Measurements from ENCODE around the gene MYLK3.

Gene MYLK3

GRCh38 chr16:46729326-46729995 is 18.7 kb downstream of the MYLK3 start:
- Histone ChIP-seq H3K36me3 (ENCODE audit: insufficient read depth) (no peaks in the 10 kb centered on the region), H2AFZ (ENCODE audit: low read depth) (no peak overlapping the region), H3K27ac (no peak overlapping the region), H3K4me1 (ENCODE audit: low read depth, poor library complexity, severe bottlenecking) (no peaks in the 10 kb centered on the region), H3K4me3 (IDR thresholded peaks at IDR 0.05; ENCODE audit: insufficient read depth, low read depth, low read length) (no peak overlapping the region), H3K27me3 (ENCODE audit: insufficient read depth, low read depth) (no peaks in the 10 kb centered on the region), H3K79me2 (ENCODE audit: insufficient read depth, low read depth) (no peaks in the 10 kb centered on the region), H3K4me2 (no peak overlapping the region), H3K9ac (no peak overlapping the region), H4K20me1 (ENCODE audit: insufficient read depth) (no peaks in the 10 kb centered on the region)
- TF ChIP-seq CTCF (conservative IDR thresholded peaks at IDR 0.05; ENCODE audit: low read depth, low read length), result no peak

GRCh38 chr16:46728806-46729205 is 19.3 kb downstream of the MYLK3 start:
- H3K4me3 ChIP-seq (IDR thresholded peaks at IDR 0.05; ENCODE audit: insufficient read depth, low read depth, low read length), result no peak overlapping the region
- no peaks in the 10 kb centered on the region for H4K20me1 ChIP-seq (ENCODE audit: insufficient read depth)
- H3K27ac ChIP-seq, result no peak overlapping the region
- no peaks in the 10 kb centered on the region for H3K79me2 ChIP-seq (ENCODE audit: insufficient read depth, low read depth)
- no peaks in the 10 kb centered on the region for H3K4me1 ChIP-seq (ENCODE audit: low read depth, poor library complexity, severe bottlenecking)
- no peak overlapping the region for H3K9ac ChIP-seq
- H2AFZ ChIP-seq (ENCODE audit: low read depth), result no peak overlapping the region
- no peaks in the 10 kb centered on the region for H3K36me3 ChIP-seq (ENCODE audit: insufficient read depth)
- no peaks in the 10 kb centered on the region for H3K27me3 ChIP-seq (ENCODE audit: insufficient read depth, low read depth)
- no peak overlapping the region for H3K4me2 ChIP-seq
- no peak for TF ChIP-seq CTCF (conservative IDR thresholded peaks at IDR 0.05; ENCODE audit: low read depth, low read length)

GRCh38 chr16:46727630-46728029 is 20.5 kb downstream of the MYLK3 start:
- Histone ChIP-seq H3K79me2 (ENCODE audit: insufficient read depth, low read depth) (no peaks in the 10 kb centered on the region), H3K27me3 (ENCODE audit: insufficient read depth, low read depth) (no peaks in the 10 kb centered on the region), H3K4me1 (ENCODE audit: low read depth, poor library complexity, severe bottlenecking) (no peaks in the 10 kb centered on the region), H2AFZ (ENCODE audit: low read depth) (no peak overlapping the region), H3K9ac (no peak overlapping the region), H3K4me3 (IDR thresholded peaks at IDR 0.05; ENCODE audit: insufficient read depth, low read depth, low read length) (no peak overlapping the region), H3K36me3 (ENCODE audit: insufficient read depth) (no peaks in the 10 kb centered on the region), H3K4me2 (no peak overlapping the region), H4K20me1 (ENCODE audit: insufficient read depth) (no peaks in the 10 kb centered on the region), H3K27ac (no peak overlapping the region)
- no peak for TF ChIP-seq CTCF (conservative IDR thresholded peaks at IDR 0.05; ENCODE audit: low read depth, low read length)

- Histone ChIP-seq H3K79me2 (ENCODE audit: insufficient read depth, low read depth) (no peaks in the 10 kb centered on the region), H3K27ac (no peak overlapping the region), H3K4me1 (ENCODE audit: low read depth, poor library complexity, severe bottlenecking) (no peaks in the 10 kb centered on the region), H4K20me1 (ENCODE audit: insufficient read depth) (no peaks in the 10 kb centered on the region), H3K27me3 (ENCODE audit: insufficient read depth, low read depth) (no peaks in the 10 kb centered on the region), H3K36me3 (ENCODE audit: insufficient read depth) (no peaks in the 10 kb centered on the region), H3K4me2 (no peak overlapping the region), H3K9ac (no peak overlapping the region), H2AFZ (ENCODE audit: low read depth) (no peak overlapping the region), H3K4me3 (IDR thresholded peaks at IDR 0.05; ENCODE audit: insufficient read depth, low read depth, low read length) (no peak overlapping the region)
- TF ChIP-seq CTCF (conservative IDR thresholded peaks at IDR 0.05; ENCODE audit: low read depth, low read length), result no peak
These were observed 21.0 kb downstream of the MYLK3 start for GRCh38 chr16:46727184-46727583.
